ACC112 (cell line): ENCODE measurements around the gene VDAC1.

Experiments
- H2AFZ ChIP-seq: fragments of 200-600 bp; sonication (generic); one replicate; pipeline ENCODE4 v1.6.0; 2017; ENCODE audit warnings: antibody characterized with exemption, low read length; ENCODE audit not compliant: unreplicated experiment
- H3K27ac ChIP-seq: fragments of 200-600 bp; sonication (generic); 2 replicates; pipeline ENCODE4 v1.5.1; 2014; ENCODE audit warnings: low read depth, mild to moderate bottlenecking, antibody characterized with exemption, low read length, moderate library complexity
- H3K27me3 ChIP-seq: fragments of 200-600 bp; sonication (generic); 2 replicates; pipeline ENCODE4 v1.6.1; 2014; ENCODE audit warnings: mild to moderate bottlenecking, antibody characterized with exemption, low read length, moderate library complexity, mixed read lengths; ENCODE audit not compliant: insufficient read depth
- H3K36me3 ChIP-seq: fragments of 200-600 bp; sonication (generic); 2 replicates; pipeline ENCODE4 v1.6.1; 2016; ENCODE audit warnings: mild to moderate bottlenecking, antibody characterized with exemption, low read length, moderate library complexity, mixed read lengths; ENCODE audit not compliant: insufficient read depth
- H3K4me1 ChIP-seq: fragments of 200-600 bp; sonication (generic); one replicate; pipeline ENCODE4 v1.6.1; 2016; ENCODE audit warnings: low read length, mixed read lengths; ENCODE audit not compliant: insufficient read depth, unreplicated experiment, control insufficient read depth
- H3K4me3 ChIP-seq: fragments of 200-600 bp; sonication (generic); 2 replicates; pipeline ENCODE4 v1.5.1; 2014; ENCODE audit warnings: mild to moderate bottlenecking, low read depth, low read length
- H3K79me2 ChIP-seq: fragments of 200-600 bp; sonication (generic); one replicate; pipeline ENCODE4 v1.6.0; 2016; ENCODE audit warnings: low read length; ENCODE audit not compliant: control insufficient read depth, unreplicated experiment, insufficient read depth

VDAC1 gene

GRCh38 chr5:134024811-134025210 is 20.0 kb upstream of the VDAC1 start:
- Histone ChIP-seq H3K4me1 (peaks cover 15% of the 10 kb centered on the region), H3K79me2 (no peaks in the 10 kb centered on the region), H3K4me3 (no peak overlapping the region), H3K27ac (no peak overlapping the region), H2AFZ (no peak overlapping the region), H3K36me3 (no peaks in the 10 kb centered on the region), H3K27me3 (no peaks in the 10 kb centered on the region)

GRCh38 chr5:134022333-134022732 is 17.6 kb upstream of the VDAC1 start:
- Histone ChIP-seq H3K4me3 (no peak overlapping the region), H3K36me3 (no peaks in the 10 kb centered on the region), H3K4me1 (no peaks in the 10 kb centered on the region), H2AFZ (no peak overlapping the region), H3K79me2 (no peaks in the 10 kb centered on the region), H3K27me3 (no peaks in the 10 kb centered on the region), H3K27ac (no peak overlapping the region)

GRCh38 chr5:134020188-134020587 is 15.4 kb upstream of the VDAC1 start:
- Histone ChIP-seq H3K4me3 (no peak overlapping the region), H3K27me3 (no peaks in the 10 kb centered on the region), H3K79me2 (no peaks in the 10 kb centered on the region), H2AFZ (no peak overlapping the region), H3K4me1 (no peaks in the 10 kb centered on the region), H3K27ac (no peak overlapping the region), H3K36me3 (no peaks in the 10 kb centered on the region)

GRCh38 chr5:134019636-134020035 is 14.9 kb upstream of the VDAC1 start:
- Histone ChIP-seq H3K36me3 (no peaks in the 10 kb centered on the region), H3K4me3 (no peak overlapping the region), H3K79me2 (no peaks in the 10 kb centered on the region), H3K27ac (no peak overlapping the region), H3K27me3 (no peaks in the 10 kb centered on the region), H2AFZ (no peak overlapping the region), H3K4me1 (no peaks in the 10 kb centered on the region)

- Histone ChIP-seq H2AFZ (no peak overlapping the region), H3K4me3 (no peak overlapping the region), H3K79me2 (no peaks in the 10 kb centered on the region), H3K27me3 (no peaks in the 10 kb centered on the region), H3K36me3 (no peaks in the 10 kb centered on the region), H3K4me1 (no peaks in the 10 kb centered on the region), H3K27ac (no peak overlapping the region)
Measured at GRCh38 chr5:134018986-134019316, 14.2 kb upstream of the VDAC1 start.

- no peaks in the 10 kb centered on the region for H3K36me3 ChIP-seq
- no peak overlapping the region for H3K4me3 ChIP-seq
- no peaks in the 10 kb centered on the region for H3K4me1 ChIP-seq
- no peak overlapping the region for H3K27ac ChIP-seq
- H3K79me2 ChIP-seq, result no peaks in the 10 kb centered on the region
- no peak overlapping the region for H2AFZ ChIP-seq
- H3K27me3 ChIP-seq, result no peaks in the 10 kb centered on the region
Measured at GRCh38 chr5:134018154-134018985, 13.6 kb upstream of the VDAC1 start.

GRCh38 chr5:134008266-134008749 is 3.5 kb upstream of the VDAC1 start:
- no peak overlapping the region for H3K4me3 ChIP-seq
- no peak overlapping the region for H3K27ac ChIP-seq
- H3K27me3 ChIP-seq, result no peaks in the 10 kb centered on the region
- no peaks in the 10 kb centered on the region for H3K36me3 ChIP-seq
- peak overlapping the region; percentile 10 for H2AFZ ChIP-seq
- H3K79me2 ChIP-seq, result peaks cover 21% of the 10 kb centered on the region
- peaks cover 11% of the 10 kb centered on the region for H3K4me1 ChIP-seq

GRCh38 chr5:134007581-134008265 is 2.9 kb upstream of the VDAC1 start:
- Histone ChIP-seq H3K27me3 (no peaks in the 10 kb centered on the region), H3K36me3 (no peaks in the 10 kb centered on the region), H3K27ac (no peak overlapping the region), H3K4me3 (no peak overlapping the region), H3K4me1 (peaks cover 15% of the 10 kb centered on the region), H2AFZ (no peak overlapping the region), H3K79me2 (peaks cover 27% of the 10 kb centered on the region)

GRCh38 chr5:134006115-134006514 is 1.3 kb upstream of the VDAC1 start:
- H3K27me3 ChIP-seq, result no peaks in the 10 kb centered on the region
- peak overlapping the region; percentile 99; the same call in 1 of the 2 replicates for H3K27ac ChIP-seq
- H3K4me3 ChIP-seq, result peak overlapping the region; percentile 97
- H3K79me2 ChIP-seq, result peaks cover 43% of the 10 kb centered on the region
- H3K4me1 ChIP-seq, result peaks cover 27% of the 10 kb centered on the region
- peaks cover 2% of the 10 kb centered on the region; the same call in 1 of the 2 replicates for H3K36me3 ChIP-seq
- no peak overlapping the region for H2AFZ ChIP-seq

GRCh38 chr5:134005417-134006061 is 764 bp upstream of the VDAC1 start:
- H3K27ac ChIP-seq, result peak overlapping the region; percentile 99
- H3K36me3 ChIP-seq, result peaks cover 5% of the 10 kb centered on the region; the same call in 1 of the 2 replicates
- H3K4me3 ChIP-seq, result peak overlapping the region; percentile 97
- peaks cover 30% of the 10 kb centered on the region for H3K4me1 ChIP-seq
- peaks cover 49% of the 10 kb centered on the region for H3K79me2 ChIP-seq
- peak overlapping the region; percentile 58 for H2AFZ ChIP-seq
- no peaks in the 10 kb centered on the region for H3K27me3 ChIP-seq
